HEK293T (cell line): ENCODE results near the gene PRPS1L1.

ENCODE experiments used
- CTCF ChIA-PET: fragments of 350-600 bp; formaldehyde crosslinking; extraction: SDS; loops from one replicate; lab custom pipeline; 2021; ENCODE audit warnings: antibody characterized with exemption, inconsistent platforms; lab: Yijun Ruan, JAX
- POLR2A ChIA-PET: fragments of 350-600 bp; formaldehyde crosslinking; extraction: SDS; loops from one replicate; lab custom pipeline; 2020; ENCODE audit warnings: antibody characterized with exemption, inconsistent platforms; lab: Yijun Ruan, JAX
- DNase-seq: peaks from one replicate; pipeline ENCODE4 v3.0.0; 2012; ENCODE audit warnings: mixed read lengths; ENCODE audit errors: extremely low spot score
- ARNT ChIP-seq: fragments of 450-650 bp; IDR thresholded peaks from 2 replicates; pipeline ENCODE4 v1.6.1; 2017; ENCODE audit warnings: mild to moderate bottlenecking
- BHLHE40 ChIP-seq: fragments of 450-650 bp; IDR thresholded peaks from 2 replicates; pipeline ENCODE4 v1.6.1; 2016; ENCODE audit warnings: mild to moderate bottlenecking, moderate library complexity, borderline replicate concordance
- CTBP1 ChIP-seq: fragments of 450-650 bp; IDR thresholded peaks from 2 replicates; pipeline ENCODE4 v1.6.1; 2016; ENCODE audit warnings: borderline replicate concordance
- ELF4 ChIP-seq: fragments of 450-650 bp; IDR thresholded peaks from 2 replicates; pipeline ENCODE4 v1.6.1; 2017; ENCODE audit warnings: antibody characterized with exemption
- FOXA1 ChIP-seq: fragments of 450-650 bp; IDR thresholded peaks from 2 replicates; pipeline ENCODE4 v1.6.1; 2016; ENCODE audit warnings: mild to moderate bottlenecking
- FOXK2 ChIP-seq: fragments of 450-650 bp; IDR thresholded peaks from 2 replicates; pipeline ENCODE4 v1.6.1; 2016; ENCODE audit warnings: mild to moderate bottlenecking
- FOXM1 ChIP-seq: fragments of 450-650 bp; IDR thresholded peaks from 2 replicates; pipeline ENCODE4 v1.6.1; 2017; ENCODE audit warnings: mild to moderate bottlenecking, borderline replicate concordance
- HDGF ChIP-seq: fragments of 450-650 bp; IDR thresholded peaks from 2 replicates; pipeline ENCODE4 v1.6.1; 2017; ENCODE audit warnings: antibody characterized with exemption, borderline replicate concordance
- L3MBTL2 ChIP-seq: fragments of 450-650 bp; conservative IDR thresholded peaks from 2 replicates; pipeline ENCODE4 v1.6.1; 2016; ENCODE audit warnings: mild to moderate bottlenecking
- LEF1 ChIP-seq: fragments of 450-650 bp; IDR thresholded peaks from 2 replicates; pipeline ENCODE4 v1.6.1; 2017; ENCODE audit warnings: mild to moderate bottlenecking, borderline replicate concordance
- NFRKB ChIP-seq: fragments of 450-650 bp; IDR thresholded peaks from 2 replicates; pipeline ENCODE4 v1.6.1; 2016; ENCODE audit warnings: mild to moderate bottlenecking, moderate library complexity
- PKNOX1 ChIP-seq: fragments of 450-650 bp; IDR thresholded peaks from 2 replicates; pipeline ENCODE4 v1.6.1; 2016
- SP1 ChIP-seq: fragments of 450-650 bp; IDR thresholded peaks from 2 replicates; pipeline ENCODE4 v1.6.1; 2017
- SUZ12 ChIP-seq: fragments of 450-650 bp; IDR thresholded peaks from 2 replicates; pipeline ENCODE4 v1.6.1; 2016; ENCODE audit warnings: mild to moderate bottlenecking
- TARDBP ChIP-seq: fragments of 450-650 bp; IDR thresholded peaks from 2 replicates; pipeline ENCODE4 v1.6.1; 2016
- ZNF384 ChIP-seq: fragments of 450-650 bp; IDR thresholded peaks from 2 replicates; pipeline ENCODE4 v1.6.1; 2016

PRPS1L1 gene

GRCh38 chr7:18053941-18054340, 26.3 kb upstream of the PRPS1L1 start:
- POLR2A ChIA-PET: no interaction called here
- TF ChIP-seq SUZ12 (no peak), PKNOX1 (no peak), SP1 (no peak)
- CTCF ChIA-PET: no interaction called here
- DNase-seq: no peak

DNA sequence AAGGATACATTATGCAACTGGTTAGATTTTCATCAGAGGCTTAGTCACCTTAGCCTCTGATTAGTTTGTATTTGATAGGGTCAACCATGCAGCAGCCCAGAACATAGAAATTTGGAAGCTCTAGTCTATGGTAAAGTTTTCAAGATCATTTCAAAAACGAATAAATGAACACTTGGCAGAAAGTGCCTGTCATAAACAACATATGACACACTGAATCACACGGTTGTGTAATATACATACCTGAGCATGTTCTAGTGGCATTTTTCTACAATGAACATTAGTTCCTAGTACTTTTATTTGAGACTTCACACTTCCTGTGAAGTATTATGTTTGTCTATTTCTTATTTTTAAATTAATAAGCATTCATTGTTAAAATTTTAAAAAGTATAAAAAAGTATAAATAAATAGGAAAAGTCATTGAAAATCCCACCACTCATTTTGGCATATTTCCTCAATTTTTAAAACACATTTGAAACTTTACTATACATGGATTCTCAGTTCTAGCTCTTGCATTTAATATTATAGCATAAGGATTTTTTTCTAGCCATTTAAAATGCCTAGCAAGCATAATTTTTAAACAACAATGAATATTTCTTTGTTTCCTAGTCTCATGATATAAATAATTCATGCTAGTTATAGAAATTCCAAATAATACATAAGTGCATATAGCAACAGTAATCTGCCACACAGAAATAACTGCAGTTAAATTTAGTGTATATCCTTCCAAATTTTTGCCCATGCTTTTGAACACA, 25.7 kb upstream of the PRPS1L1 start:
- POLR2A ChIA-PET: no interaction called here
- CTCF ChIA-PET: interaction anchor here (0.6 kb wide), 1 partner anchor 34 kb away, joined by 6 read pairs; no protein-coding TSS in a partner anchor

GRCh38 chr7:18049262-18049661, 21.6 kb upstream of the PRPS1L1 start:
- ChIA-PET CTCF (no interaction called here), POLR2A (no interaction called here)
- no peak for TF ChIP-seq FOXK2
- no peak for TF ChIP-seq HDGF
- TF ChIP-seq L3MBTL2: no peak
- TF ChIP-seq BHLHE40: no peak
- TF ChIP-seq CTBP1: no peak
- no peak for TF ChIP-seq NFRKB
- no peak for DNase-seq

More for the DNA sequence above, 25.7 kb upstream of the PRPS1L1 start:
- no peak for DNase-seq
- TF ChIP-seq SP1 (no peak), HDGF (no peak), FOXK2 (no peak), FOXA1 (no peak), NFRKB (no peak), BHLHE40 (no peak), ZNF384 (no peak), CTBP1 (no peak), LEF1 (no peak), ELF4 (no peak), TARDBP (no peak), L3MBTL2 (no peak), SUZ12 (no peak), ARNT (no peak), FOXM1 (no peak), PKNOX1 (no peak)

GRCh38 chr7:18046601-18047000, 19.0 kb upstream of the PRPS1L1 start:
- ChIA-PET POLR2A (no interaction called here), CTCF (no interaction called here)
- no peak for TF ChIP-seq HDGF
- no peak for TF ChIP-seq ZNF384
- TF ChIP-seq FOXM1: no peak
- TF ChIP-seq BHLHE40: no peak
- TF ChIP-seq FOXA1: no peak
- DNase-seq: no peak

DNA sequence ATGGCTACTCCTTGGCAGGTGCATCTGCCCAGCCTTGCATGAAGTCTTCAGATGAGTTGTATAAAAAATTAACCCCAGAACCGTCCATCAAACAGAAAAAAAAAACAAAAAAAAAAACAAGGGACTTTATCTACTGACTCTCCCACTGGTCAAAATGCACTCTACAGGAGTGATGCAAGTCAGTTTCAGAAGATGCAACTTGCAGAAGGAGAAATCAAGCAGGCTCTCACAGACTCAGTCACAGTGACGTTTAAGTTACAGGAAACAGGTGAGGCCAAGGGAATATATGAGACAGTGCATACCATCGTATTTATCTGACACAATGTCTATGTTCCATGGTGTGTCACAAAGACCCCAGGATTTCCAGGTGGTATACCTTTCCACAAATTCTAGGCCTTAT, 17.5 kb upstream of the PRPS1L1 start:
- no peak for TF ChIP-seq ARNT
- TF ChIP-seq CTBP1: no peak
- no peak for DNase-seq
- POLR2A ChIA-PET: no interaction called here
- CTCF ChIA-PET: no interaction called here

- TF ChIP-seq ARNT (no peak), SUZ12 (no peak), ZNF384 (no peak), ELF4 (no peak), BHLHE40 (no peak), HDGF (no peak), FOXK2 (no peak), PKNOX1 (no peak), LEF1 (no peak), SP1 (no peak), FOXM1 (no peak), FOXA1 (no peak), CTBP1 (no peak), NFRKB (no peak)
- no peak for DNase-seq
- ChIA-PET CTCF (no interaction called here), POLR2A (no interaction called here)
These were observed 13.5 kb upstream of the PRPS1L1 start for GRCh38 chr7:18041191-18041590.

GRCh38 chr7:18040196-18040595, 12.6 kb upstream of the PRPS1L1 start:
- TF ChIP-seq NFRKB (no peak), FOXA1 (no peak), FOXM1 (no peak), PKNOX1 (peak; percentile 53; the same call in 1 of the 2 replicates), SP1 (no peak), ARNT (no peak), FOXK2 (no peak), HDGF (no peak)
- POLR2A ChIA-PET: no interaction called here
- CTCF ChIA-PET: no interaction called here
- DNase-seq: no peak
